Liver (tissue), 9 donors: ENCODE data around the gene SPINT3. TPM values are rescaled to one million over a fixed set of nuclear protein-coding genes. Genes with fewer than 3 reads are reported as not detected.

Experiments
- DNase-seq: peaks from one replicate; pipeline ENCODE4 v3.0.0-alpha.2; 2017; ENCODE audit warnings: low spot score
- H3K27ac ChIP-seq, 2 donors: one replicate each; pipeline ENCODE4 v1.7.0; 2013; ENCODE audit warnings: inconsistent platforms in 2 of 2, low read length in 2 of 2, control low read depth in 1 of 2, low read depth in 1 of 2, mild to moderate bottlenecking in 1 of 2
- H3K27me3 ChIP-seq, 4 donors: one replicate each; pipeline versions ENCODE4 v1.6.1 to v1.7.0; 2013; ENCODE audit warnings: low read length in 3 of 4, inconsistent platforms in 1 of 4, mild to moderate bottlenecking in 1 of 4, moderate library complexity in 1 of 4; ENCODE audit not compliant: control insufficient read depth in 4 of 4, insufficient read depth in 4 of 4
- H3K36me3 ChIP-seq, 4 donors: one replicate each; pipeline versions ENCODE4 v1.6.1 to v1.7.0; 2013; ENCODE audit warnings: low read length in 3 of 4, mild to moderate bottlenecking in 3 of 4, low read depth in 1 of 4, moderate library complexity in 1 of 4; ENCODE audit not compliant: control insufficient read depth in 4 of 4, insufficient read depth in 3 of 4
- H3K4me1 ChIP-seq, 4 donors: one replicate each; pipeline versions ENCODE4 v1.6.1 to v1.7.0; 2013; ENCODE audit warnings: low read length in 3 of 4, mild to moderate bottlenecking in 3 of 4, moderate library complexity in 1 of 4; ENCODE audit not compliant: control insufficient read depth in 4 of 4, insufficient read depth in 4 of 4
- H3K4me3 ChIP-seq, 3 donors: one replicate each; pipeline versions ENCODE4 v1.6.1 to v1.7.0; 2013; ENCODE audit warnings: low read length in 3 of 3, control low read depth in 1 of 3, low read depth in 1 of 3, mild to moderate bottlenecking in 1 of 3
- H3K9ac ChIP-seq, 2 donors: one replicate each; pipeline ENCODE4 v1.7.0; 2013; ENCODE audit warnings: low read length in 2 of 2, mild to moderate bottlenecking in 2 of 2, moderate library complexity in 2 of 2, control low read depth in 1 of 2, low read depth in 1 of 2
- H3K9me3 ChIP-seq, 4 donors: one replicate each; pipeline versions ENCODE4 v1.6.1 to v1.7.0; 2013; ENCODE audit warnings: low read length in 3 of 4; ENCODE audit not compliant: control insufficient read depth in 4 of 4
- ATF3 ChIP-seq: IDR thresholded peaks from 2 replicates; pipeline ENCODE4 v1.6.1; 2016; ENCODE audit warnings: antibody characterized with exemption
- CTCF ChIP-seq: fragments of 150-350 bp; IDR thresholded peaks from 2 replicates; pipeline ENCODE4 v1.5.1; 2017; ENCODE audit warnings: improper control_type of control experiment, low read depth, low read length; ENCODE audit not compliant: missing input control
- EGR1 ChIP-seq, 2 donors: IDR thresholded peaks; 2 replicates each; pipeline ENCODE4 v1.6.1; 2016 to 2018; ENCODE audit warnings: antibody characterized with exemption in 2 of 2, low read depth in 2 of 2
- FOXA1 ChIP-seq: IDR thresholded peaks from 2 replicates; pipeline ENCODE4 v1.6.1; 2016; ENCODE audit warnings: antibody characterized with exemption
- FOXA2 ChIP-seq: IDR thresholded peaks from 2 replicates; pipeline ENCODE4 v1.6.1; 2016; ENCODE audit warnings: antibody characterized with exemption
- GABPA ChIP-seq, 2 donors: IDR thresholded peaks in 1 of 2; conservative IDR thresholded peaks in 1 of 2; 2 replicates each; pipeline ENCODE4 v1.6.1; 2016; ENCODE audit warnings: antibody characterized with exemption in 2 of 2, mild to moderate bottlenecking in 1 of 2, moderate library complexity in 1 of 2
- HNF4A ChIP-seq, 2 donors: conservative IDR thresholded peaks; 2 replicates each; pipeline ENCODE4 v1.6.1; 2016; ENCODE audit warnings: antibody characterized with exemption in 2 of 2, mild to moderate bottlenecking in 2 of 2
- HNF4G ChIP-seq: IDR thresholded peaks from 2 replicates; pipeline ENCODE4 v1.6.1; 2016; ENCODE audit warnings: antibody characterized with exemption
- JUND ChIP-seq, 2 donors: IDR thresholded peaks; 2 replicates each; pipeline ENCODE4 v1.6.1; 2016; ENCODE audit warnings: antibody characterized with exemption in 2 of 2
- MAX ChIP-seq: IDR thresholded peaks from 2 replicates; pipeline ENCODE4 v1.6.1; 2016; ENCODE audit warnings: antibody characterized with exemption
- NR2F2 ChIP-seq: IDR thresholded peaks from 2 replicates; pipeline ENCODE4 v1.6.1; 2016; ENCODE audit warnings: antibody characterized with exemption
- RAD21 ChIP-seq, 2 donors: IDR thresholded peaks; 2 replicates each; pipeline ENCODE4 v1.6.1; 2016; ENCODE audit warnings: antibody characterized with exemption in 2 of 2, mild to moderate bottlenecking in 2 of 2
- REST ChIP-seq: IDR thresholded peaks from 2 replicates; pipeline ENCODE4 v1.6.1; 2016; ENCODE audit warnings: antibody characterized with exemption, mild to moderate bottlenecking
- RXRA ChIP-seq, 2 donors: IDR thresholded peaks; 2 replicates each; pipeline ENCODE4 v1.6.1; 2017 to 2018; ENCODE audit warnings: antibody characterized with exemption in 2 of 2, mild to moderate bottlenecking in 1 of 2
- SP1 ChIP-seq: IDR thresholded peaks from 2 replicates; pipeline ENCODE4 v1.6.1; 2018; ENCODE audit warnings: antibody characterized with exemption, mild to moderate bottlenecking
- TAF1 ChIP-seq: conservative IDR thresholded peaks from 2 replicates; pipeline ENCODE4 v1.6.1; 2016; ENCODE audit warnings: antibody characterized with exemption, mild to moderate bottlenecking
- YY1 ChIP-seq: IDR thresholded peaks from 2 replicates; pipeline ENCODE4 v1.6.1; 2016; ENCODE audit warnings: antibody characterized with exemption, mild to moderate bottlenecking
- ZBTB33 ChIP-seq: IDR thresholded peaks from 2 replicates; pipeline ENCODE4 v1.6.1; 2016; ENCODE audit warnings: antibody characterized with exemption
- WGBS: extraction: QIAGEN DNeasy Blood & Tissue Kit; methylation state at CpG from one replicate; pipeline ENCODE4 v1.1.7; 2013; 5-methylcytosine and 5-hydroxymethylcytosine counted together
- polyA plus RNA-seq, 2 donors: library from polyadenylated mRNA; stranded (reverse) in 1 of 2; unstranded in 1 of 2; fragments of 200-250 nt in 1 of 2; fragments of >200 nt in 1 of 2; fragmentation: Nextera tagmentation in 1 of 2; extraction: Ambion mirVana in 1 of 2; gene quantifications; one replicate each; pipeline versions ENCODE4 v1.2.1 to v1.2.3, GENCODE V29; 2013 to 2015
- total RNA-seq, 2 donors: library from RNA; depleted of rRNA; stranded (reverse); fragments of >200 nt; gene quantifications; one replicate each; pipeline ENCODE4 v1.2.3, GENCODE V29; 2014
- donor health status: healthy.
- donor health status: healthy.
- donor health status: healthy.
- donor health status: healthy.
- donor health status: healthy.

Gene SPINT3
- total and polyA plus RNA-seq, 4 donors: not detected

- 67% methylated on average over 1 of the region's 1 CpG for WGBS
- no peak overlapping the region for H3K27ac ChIP-seq
- H3K9ac ChIP-seq: no peak overlapping the region
- peaks cover 4 to 16% (median 6%) of the 10 kb centered on the region in 4 donors for H3K27me3 ChIP-seq
- no peak for DNase-seq
- TF ChIP-seq NR2F2: no peak
- TF ChIP-seq FOXA2: no peak
- no peak for TF ChIP-seq HNF4G
- TF ChIP-seq RAD21 (IDR thresholded peaks at IDR 0.05): no peak
- TF ChIP-seq REST: no peak
- H3K9me3 ChIP-seq: no peaks in the 10 kb centered on the region
- H3K4me1 ChIP-seq: peaks cover 5 to 11% (median 9%) of the 10 kb centered on the region in 4 donors
- no peak overlapping the region for H3K4me3 ChIP-seq
- no peaks in the 10 kb centered on the region for H3K36me3 ChIP-seq
Observed at GRCh38 chr20:45465491-45466266, 49.7 kb downstream of the SPINT3 start.

GRCh38 chr20:45463709-45464108 is 51.7 kb downstream of the SPINT3 start:
- Histone ChIP-seq H3K4me1 (no peaks in the 10 kb centered on the region), H3K36me3 (no peaks in the 10 kb centered on the region), H3K4me3 (no peak overlapping the region), H3K9ac (no peak overlapping the region), H3K9me3 (no peaks in the 10 kb centered on the region), H3K27ac (no peak overlapping the region), H3K27me3 (peaks cover 0 to 6% (median 3%) of the 10 kb centered on the region in 4 donors)
- TF ChIP-seq REST: no peak
- TF ChIP-seq SP1: no peak
- TF ChIP-seq EGR1 (IDR thresholded peaks at IDR 0.05; ENCODE audit: low read depth in 2 of 2): no peak
- TF ChIP-seq FOXA2: no peak
- no peak for TF ChIP-seq MAX
- TF ChIP-seq CTCF: no peak
- no peak for TF ChIP-seq ZBTB33
- TF ChIP-seq YY1: no peak
- no peak for TF ChIP-seq RAD21 (IDR thresholded peaks at IDR 0.05)
- no peak for TF ChIP-seq GABPA (IDR thresholded peaks at IDR 0.05 in 1 of 2, conservative IDR thresholded peaks at IDR 0.05 in 1 of 2)
- no peak for TF ChIP-seq ATF3
- no peak for TF ChIP-seq FOXA1
- TF ChIP-seq HNF4A (conservative IDR thresholded peaks at IDR 0.05): no peak
- no peak for TF ChIP-seq TAF1
- no peak for TF ChIP-seq RXRA (IDR thresholded peaks at IDR 0.05)
- no peak for TF ChIP-seq NR2F2
- no peak for TF ChIP-seq JUND (IDR thresholded peaks at IDR 0.05)
- 54% methylated on average over 4 of the region's 4 CpGs for WGBS
- DNase-seq: no peak
